LHCN-M2 (cell line): ENCODE data around the gene CTSE. TPM values are rescaled to one million over a fixed set of nuclear protein-coding genes. Genes with fewer than 3 reads are reported as not detected.

Experiments used
- DNase-seq: peaks from one replicate; pipeline ENCODE4 v3.0.0-alpha.2; 2012; ENCODE audit warnings: low read depth
- total RNA-seq: library from RNA; depleted of rRNA; stranded (reverse); fragments of >200 nt; gene quantifications from 2 replicates; pipeline ENCODE4 v1.2.3, GENCODE V29; 2014

Gene CTSE
- total RNA-seq, 1 experiment from 2014 or later, result not detected

DNA sequence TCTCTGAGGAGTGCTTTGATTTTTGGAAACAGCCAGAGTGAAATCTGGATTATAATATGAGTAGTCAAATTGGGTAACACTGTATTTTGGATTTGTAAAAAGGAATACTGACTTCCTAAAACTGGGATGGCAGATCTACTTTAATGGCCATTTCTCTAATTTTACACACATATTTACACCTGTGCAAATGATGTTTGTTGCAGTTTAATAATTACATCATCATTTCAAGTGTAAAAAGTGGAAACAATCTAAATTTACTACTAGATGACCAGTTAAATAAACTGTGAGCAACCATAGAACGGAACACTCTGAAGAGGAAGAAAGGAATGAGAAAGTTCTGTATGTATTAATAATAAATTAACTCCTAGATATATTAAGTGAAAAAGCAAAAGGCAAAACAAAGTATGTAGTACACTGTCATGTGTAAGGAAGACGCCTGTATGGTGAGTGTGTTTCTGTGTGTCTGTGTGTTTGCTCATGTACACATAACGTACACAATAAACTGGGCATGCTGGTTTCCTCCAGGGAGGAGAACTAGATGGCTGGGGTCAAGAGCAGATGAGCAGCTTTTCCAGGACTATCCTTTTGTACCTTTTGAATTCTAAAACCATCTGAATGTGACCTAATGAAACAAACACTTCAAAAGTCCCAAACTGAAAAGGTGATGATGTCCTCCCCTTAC lies 26.4 kb upstream of the CTSE start:
- no peak for DNase-seq

DNA sequence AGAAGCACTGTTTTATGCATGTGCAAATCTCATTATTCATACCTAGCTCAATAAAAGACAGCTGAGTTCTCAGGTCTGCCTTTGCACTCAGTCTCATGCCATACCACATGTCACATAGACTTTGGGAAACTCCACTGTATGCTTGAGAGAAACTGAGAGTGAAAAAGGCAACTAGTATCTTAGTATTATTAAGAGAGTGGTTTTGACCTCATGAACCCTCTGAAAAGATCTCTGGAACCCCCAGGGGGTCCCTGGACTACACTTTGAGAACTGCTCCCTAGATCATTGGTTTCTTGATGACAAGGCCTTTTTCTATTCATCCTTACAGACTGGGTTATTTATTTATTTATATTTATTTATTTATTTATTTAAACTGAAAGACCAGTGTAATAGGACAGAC lies 25.6 kb upstream of the CTSE start:
- no peak for DNase-seq

DNA sequence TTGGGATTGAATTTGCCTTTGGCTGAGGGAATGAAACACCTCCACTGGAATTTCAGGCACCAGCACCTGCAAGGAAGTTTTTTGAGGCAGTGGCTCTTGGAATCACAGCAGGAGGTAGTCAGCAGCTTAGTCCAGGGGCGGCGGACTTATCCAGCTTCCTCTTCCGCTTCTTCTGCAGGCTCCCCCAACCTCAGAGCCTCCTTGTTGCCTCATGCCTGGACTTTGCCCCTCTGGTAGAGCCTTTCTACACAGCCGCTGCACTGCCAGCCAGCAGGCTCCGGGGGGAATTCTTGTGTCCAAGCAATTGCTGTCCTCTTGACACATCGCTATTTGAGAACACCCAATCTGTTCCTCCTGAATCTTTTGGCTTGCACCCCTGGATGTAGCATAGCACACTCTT lies 24.9 kb upstream of the CTSE start:
- no peak for DNase-seq

DNA sequence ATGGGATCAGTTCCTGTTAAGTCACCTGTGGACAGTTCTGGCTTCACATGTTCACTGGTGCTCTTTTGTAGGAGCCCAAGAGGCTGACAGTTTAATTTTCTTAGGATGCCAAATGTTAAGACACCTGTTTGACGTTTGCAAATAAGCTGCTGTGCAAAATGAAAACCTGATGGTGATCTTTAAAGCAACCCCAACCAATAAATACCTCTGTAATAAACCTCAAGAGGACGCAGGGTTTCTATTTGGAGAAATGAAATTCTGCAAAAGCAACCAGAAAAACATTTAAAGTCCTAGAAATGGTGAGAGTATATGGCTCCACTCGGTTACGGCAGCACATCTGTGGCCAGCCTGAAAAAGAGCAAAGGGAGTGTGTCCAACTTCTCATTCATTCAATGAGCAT lies 23.6 kb upstream of the CTSE start:
- DNase-seq, result no peak

DNA sequence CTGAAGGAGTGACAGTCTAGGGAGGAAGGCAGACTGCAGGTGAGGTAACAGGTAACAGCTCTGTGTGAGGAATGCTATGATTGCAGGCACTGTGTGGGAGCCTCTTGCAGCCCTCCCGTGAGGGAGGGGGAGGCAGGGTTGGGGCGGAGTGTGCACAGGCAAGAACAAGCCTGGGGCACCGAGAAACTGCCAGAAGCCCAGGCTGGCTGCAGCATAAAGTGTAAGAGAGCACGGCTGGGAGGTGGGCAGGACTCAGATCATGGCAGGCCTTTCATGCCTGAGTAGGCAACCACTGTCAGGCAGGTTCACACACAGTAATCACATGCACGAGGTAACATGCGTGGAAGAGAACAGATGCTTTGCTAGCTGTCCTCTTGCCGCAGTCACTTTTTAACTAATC lies 17.9 kb upstream of the CTSE start:
- DNase-seq, result no peak

DNA sequence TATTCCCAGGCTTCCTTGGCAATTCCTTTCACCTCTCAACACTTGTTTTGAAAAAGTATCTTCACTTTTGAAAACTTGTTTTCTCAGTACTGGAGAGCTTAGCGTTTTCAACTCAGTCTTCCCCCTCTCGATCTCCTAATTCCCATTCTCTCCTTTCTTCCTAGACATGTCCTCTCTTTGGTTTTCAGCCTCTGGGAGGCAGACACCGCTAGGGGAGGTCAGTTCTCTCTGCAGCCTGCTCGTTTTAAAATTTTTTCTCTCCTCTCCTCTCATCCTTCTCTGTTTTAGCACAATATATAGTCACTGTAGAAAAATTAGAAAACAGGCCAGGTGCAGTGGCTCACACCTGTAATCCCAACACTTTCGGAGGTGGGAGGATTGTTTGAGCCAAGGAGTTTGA lies 16.6 kb upstream of the CTSE start:
- no peak for DNase-seq

DNA sequence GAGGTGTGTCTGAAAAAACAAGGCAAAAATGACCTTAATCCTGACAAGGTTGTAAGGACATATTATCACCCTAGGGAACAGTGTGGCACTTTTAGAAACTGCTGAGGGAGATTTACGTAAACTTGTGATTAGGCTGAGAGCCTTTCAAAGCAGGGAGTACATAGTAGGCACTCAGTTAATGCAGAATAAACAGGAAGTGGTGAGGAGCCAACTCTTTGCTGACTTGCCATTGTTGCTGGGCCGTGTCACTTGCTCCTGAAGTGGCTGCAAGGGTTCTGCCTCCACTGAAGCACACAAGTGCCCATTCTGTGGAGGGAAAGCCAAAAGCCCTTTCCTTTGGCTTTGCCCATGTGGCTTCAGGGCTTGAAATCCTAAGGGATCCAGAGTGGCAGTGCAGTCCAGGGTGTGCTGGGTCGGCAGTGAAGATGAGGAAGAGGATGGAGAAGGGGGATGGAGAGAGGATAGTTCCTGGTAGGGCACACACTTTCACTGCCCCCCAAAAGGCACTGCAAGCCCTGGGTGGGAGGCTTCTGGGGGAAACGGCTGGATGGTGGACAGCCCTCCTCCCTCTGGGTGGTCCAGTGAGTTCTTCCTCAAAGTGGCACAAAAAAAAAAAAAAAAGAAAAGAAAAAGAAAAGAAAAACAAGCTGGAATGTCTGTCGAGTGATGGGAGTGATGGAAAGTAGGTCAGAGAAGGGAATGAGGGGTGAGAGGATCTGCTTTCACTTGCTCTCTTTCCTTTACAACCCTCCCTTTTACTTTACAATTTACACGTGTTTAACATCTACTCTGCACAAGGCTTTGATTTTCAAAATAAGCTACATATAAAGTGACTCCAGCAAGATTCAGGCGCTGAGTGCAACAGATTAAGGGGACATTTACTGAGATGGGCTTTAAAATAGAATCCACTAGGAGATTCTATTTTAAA lies 15.6 kb upstream of the CTSE start:
- no peak for DNase-seq

DNA sequence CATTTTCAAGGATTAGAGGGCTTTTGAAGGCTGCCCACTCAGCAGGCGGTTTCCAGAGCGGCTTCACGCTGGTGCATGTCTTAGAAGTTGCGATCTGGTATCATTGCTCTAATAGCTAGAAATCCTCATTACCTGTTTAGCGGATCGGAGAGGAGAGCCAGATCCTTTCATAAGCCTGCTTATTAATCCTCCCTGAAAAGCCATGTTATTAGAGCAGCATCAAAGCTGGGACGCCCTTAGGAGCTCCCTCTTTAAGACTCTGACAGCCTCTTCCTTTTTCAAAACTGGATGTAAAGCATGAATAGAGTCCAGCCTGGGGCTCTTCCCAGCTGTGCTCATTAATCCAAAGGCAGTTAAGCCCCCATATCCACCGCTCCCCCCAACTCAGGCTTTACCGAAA lies 13.9 kb upstream of the CTSE start:
- no peak for DNase-seq

DNA sequence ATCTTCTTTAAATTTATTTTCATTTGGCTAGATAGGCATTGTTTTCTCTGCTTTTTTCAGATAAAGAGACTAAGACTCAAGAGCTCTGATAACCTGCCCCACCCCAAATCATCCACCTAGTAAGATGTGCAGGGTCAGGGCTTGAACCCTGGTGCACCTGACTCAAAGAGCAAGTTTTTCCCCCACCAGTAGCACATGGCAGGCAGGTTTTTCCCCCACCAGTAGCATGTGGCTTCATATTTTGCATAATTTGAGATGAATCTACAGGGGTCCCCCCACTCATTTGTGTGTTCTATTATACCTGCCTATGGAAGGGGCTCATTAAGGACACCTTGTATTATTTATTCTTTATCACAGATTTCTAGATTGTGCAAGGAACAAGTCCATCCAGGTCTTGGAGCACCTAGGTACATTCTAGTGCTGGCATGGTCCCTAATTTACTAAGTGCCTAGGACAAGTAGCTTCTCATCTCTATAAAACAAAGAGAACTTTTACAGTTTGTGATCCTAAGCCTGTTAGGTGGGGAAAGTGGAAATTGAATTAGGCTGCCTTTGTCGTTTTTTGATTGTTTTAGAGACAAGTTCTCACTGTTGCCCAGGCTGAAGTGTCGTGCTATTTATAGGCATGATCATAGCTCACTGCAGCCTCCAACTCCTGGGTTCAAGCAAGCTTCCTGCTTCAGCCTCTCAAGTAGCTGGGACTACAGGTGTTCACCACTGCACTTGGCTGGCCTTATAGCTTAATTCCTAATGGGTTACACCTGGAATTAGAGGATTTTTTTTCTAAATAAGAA lies 13.2 kb upstream of the CTSE start:
- no peak for DNase-seq

DNA sequence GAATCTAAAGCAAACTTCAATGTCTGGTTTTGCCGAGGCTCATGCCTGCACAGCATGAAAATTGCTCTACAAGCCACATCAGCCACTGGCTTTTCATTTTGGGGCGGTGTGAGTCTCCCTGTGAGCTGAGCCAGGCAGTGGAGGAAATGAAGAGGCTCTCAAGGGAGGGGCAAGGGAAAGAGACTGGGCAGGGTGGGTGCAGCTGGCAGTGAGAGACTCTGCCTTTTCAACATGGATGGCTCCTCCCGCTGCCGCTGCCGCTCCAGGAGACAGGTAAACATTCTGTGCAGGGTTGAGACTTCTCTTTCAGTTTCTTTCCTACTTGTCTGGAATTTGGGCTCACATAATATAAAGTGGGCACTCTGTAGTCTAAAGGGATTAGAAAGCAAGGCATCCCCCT lies 11.3 kb upstream of the CTSE start:
- DNase-seq, result no peak

DNA sequence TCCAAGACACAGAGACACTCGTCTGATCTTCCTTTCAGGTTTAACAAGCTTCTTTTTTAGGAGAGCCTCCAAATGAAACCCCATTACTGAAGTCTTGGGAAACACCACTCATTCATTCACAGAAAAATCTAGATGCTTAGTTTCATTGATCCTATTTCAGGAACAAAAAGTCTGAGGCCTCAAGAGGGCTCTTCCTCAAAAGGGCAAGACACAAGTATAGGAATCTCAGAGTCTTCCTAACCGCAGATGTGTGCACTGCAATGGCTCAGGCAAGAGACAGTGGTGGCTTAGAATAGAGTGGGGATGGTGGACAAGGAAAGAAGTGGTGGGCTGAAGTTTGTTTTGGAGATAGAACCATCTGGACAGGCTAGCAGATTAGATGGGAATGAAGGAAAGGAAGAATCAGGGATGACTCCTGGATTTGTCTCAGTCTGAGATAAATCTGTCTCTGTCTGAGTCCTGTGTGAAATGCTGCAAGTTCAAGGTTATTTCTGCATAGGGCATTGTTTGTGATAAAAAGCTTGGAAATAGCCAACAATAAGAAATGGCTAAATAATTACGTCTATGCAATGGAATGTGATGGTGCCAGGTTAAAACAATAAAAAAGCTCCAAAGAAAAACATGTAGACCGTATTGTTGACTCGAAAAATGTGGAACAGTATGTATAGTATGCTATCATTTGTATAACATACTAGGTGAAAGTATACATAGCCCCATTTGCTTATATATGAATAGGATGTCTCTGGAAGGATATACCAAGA lies 8.9 kb upstream of the CTSE start:
- DNase-seq, result no peak

DNA sequence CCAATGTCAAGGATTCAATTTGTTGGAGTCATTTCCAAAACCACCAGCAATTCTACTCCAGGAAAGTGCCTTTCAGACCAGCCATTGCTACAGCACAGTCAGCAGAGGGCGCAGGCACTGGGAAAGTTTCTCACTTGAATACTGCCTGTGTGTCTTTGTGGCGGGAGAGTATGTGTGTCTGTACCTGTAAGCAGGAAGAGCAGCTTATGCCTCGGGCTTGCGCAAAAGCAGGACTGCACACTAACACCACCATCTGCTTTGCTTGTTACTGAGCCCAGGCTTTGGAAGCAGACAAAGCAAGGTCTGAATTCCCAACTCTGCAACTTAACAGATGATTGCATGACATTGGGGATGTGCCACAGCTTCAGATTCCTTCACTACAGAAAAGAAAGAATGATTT lies 7.0 kb upstream of the CTSE start:
- peak; percentile 53 for DNase-seq

DNA sequence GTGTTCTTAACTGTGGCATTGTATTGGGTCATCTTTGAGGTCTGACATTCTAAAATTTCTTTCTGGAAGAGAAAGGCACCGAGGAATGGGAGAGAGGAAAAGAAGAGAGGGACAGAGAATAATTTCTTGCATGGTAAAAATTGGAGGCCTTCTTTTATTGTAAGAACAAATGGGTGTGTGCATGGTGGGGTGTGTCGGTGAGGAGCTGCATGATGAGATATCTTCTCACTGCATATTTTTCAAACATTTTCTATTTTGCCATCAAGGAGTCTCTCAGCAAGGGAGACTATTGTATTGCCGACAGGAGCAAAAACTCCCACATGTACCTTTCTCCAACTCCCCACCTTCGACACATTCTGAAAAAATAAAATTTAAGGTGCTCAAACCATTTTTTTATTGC lies 6.5 kb upstream of the CTSE start:
- no peak for DNase-seq

DNA sequence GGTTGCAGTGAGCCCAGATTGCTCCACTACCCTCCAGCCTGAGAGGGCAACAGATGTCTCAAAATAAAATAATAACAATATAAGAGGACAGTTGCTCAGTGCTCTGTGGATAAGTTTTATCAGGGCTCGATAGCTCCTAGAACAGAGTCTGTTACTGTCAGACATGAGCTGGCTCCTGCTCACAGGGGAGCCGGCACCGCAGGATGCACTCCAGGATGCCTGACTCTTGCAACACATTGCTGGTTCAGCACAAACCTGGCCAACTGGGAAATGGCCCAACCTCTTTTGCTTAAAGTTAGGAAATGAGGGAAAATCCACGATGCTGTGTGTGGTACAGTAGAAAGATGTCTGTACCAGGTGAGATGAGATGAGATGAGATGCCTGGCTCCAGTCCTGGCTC lies 5.8 kb upstream of the CTSE start:
- DNase-seq, result peak; percentile 21

DNA sequence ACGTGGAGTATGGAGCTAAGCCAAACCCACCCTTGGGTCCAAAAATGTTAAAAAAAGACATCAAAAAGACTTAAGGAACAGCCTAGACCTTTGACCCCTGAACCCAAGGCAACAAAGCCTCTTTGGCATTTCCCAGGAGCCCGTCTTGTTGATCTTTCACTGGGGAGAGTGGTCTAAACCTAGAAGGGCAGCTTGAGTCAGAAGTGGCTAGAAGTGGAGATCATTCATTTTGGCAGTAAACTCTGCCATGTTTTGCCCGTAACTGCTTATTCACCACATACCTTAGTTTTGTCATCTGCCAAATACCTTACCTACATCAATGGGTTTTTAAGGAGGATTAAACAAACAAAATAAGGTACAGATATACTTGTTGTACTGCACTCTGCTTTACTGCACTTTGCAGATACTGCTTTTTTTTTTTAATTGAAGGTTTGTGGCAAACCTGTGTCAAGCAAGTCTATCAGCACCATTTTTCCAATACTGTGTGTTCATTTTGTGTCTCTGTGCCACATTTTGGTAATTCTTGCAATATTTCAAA lies 1.7 kb upstream of the CTSE start:
- no peak for DNase-seq

DNA sequence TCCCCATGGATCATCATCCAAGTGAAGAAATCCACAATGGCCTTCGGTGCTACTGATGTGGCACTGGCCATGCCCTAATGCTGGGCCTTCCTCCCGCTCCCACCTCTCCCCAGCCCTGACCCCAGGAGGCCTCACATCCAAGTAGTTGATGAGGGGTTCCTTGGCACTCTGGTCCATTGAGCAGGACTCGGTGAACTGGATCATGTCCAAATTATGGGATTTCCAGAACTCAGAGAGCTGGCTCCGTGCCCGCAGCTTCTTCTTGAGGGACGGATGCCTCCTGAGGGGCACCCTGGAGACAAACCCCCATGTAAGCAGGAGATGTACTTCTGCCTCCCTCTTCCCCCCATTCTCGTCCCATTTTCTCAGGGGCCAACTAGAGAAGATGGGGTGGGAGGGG lies 929 bp downstream of the CTSE start:
- no peak for DNase-seq

DNA sequence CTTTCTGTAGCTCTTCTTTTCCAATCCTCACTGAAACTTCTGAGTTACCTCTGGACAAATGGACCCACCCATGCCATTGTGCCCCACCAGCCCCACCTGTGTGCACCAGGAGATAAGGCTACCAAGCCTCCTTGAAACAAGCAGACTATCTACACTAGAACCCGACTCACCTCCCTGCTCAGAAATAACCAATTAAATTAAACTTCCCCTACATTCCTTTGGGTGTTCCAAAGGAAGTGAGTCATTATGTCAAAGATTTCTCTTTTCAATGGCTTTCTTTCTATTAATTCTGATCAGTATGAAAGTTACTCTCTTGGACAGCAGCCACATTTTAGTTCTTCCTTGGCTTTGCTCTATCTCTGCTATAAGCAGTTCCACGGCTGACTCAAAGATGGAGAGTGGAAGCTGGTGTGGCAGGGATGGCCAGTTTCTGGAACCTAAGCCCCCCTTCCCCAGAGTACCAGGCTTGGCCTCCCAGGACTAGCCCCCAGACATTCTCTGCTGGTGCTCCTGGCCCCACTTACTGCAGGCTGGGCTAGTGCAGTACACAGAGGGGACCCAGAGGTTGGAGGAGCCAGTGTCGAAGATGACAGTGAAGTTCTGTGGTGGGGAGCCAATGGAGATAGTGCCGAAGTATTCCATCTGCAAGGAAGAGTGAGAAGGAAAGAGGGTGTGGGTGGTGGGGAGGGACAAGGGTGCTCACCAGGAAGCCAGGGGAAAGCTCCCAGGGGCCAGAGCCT lies 1.9 kb downstream of the CTSE start:
- DNase-seq, result peak; percentile 25

DNA sequence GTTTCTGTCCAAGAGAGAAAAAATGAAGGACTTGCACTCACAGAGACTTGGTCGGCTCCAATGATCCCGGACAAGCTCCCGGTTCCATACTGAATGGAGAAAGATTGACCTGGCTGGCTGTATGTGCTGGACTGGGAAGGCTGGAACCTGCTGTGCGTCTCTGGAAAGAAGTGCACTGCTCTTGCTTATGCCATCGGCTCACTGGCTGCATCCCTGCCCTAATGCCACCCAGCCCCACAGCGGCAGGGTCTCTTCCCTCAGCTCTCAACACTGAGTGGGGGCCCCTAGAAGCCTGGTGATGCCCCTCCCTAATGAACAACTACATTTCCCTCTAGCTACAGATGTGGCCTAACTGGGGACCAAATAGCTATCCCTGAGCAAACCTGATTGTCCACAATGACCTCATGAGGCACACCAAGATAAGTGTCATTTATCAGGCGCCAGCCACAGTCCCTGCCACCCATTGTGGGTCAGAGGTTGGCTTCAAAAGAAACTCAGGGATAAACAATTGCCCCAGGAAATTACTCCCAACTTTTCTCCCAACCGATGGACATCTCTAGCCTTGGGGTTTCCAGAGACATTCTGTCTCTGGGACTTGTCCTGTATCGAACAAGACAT lies 2.6 kb downstream of the CTSE start:
- no peak for DNase-seq

DNA sequence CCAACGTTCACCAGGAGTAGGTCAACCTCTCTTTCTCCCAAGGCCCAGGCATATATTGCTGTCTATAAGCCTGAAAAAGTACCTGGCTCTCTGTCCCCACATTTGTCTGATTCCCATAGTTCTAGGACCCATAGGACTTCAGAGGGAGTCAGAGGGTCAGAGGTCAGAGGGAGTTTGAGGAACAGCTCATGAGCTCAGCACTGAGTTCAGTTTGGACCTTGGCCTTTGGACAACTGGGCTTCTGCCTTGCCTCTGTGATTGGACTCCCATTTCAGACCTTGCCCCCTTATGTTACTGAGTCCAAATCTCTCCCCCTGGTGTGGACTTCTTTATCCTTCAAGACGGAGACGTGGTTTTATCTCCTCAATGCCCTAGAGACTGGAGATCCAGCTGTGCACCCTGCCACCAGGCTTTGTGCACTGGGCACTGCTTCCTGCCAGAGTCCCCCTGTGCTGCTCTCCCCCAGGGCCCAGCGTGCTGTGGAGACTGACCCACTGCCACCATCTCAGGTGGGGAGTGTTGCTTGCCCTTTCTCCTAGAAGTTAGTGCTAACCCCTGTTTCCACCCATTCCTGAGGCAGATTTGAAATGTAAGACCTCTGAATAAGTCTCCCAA lies 3.2 kb downstream of the CTSE start:
- no peak for DNase-seq

DNA sequence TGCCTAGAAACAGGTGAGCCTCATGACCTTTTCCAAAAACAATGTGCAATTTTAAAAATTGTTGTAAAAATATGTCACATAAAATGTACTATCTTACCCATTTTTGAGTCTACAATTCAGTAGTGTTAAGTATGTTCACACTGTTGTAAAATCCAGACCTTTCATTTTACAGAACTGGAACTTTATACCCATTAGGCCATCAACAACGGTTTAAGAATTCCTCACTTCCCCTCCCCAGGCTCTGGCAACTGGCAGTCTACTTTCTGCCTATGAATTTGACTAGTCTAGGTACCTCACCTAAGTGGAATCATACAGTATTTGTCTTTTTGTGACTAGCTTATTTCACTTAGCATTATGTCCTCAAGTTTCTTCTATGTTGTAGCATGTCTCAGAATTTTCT lies 8.6 kb downstream of the CTSE start:
- DNase-seq, result no peak
